ENCODE measurements around the gene ARNT2. TPM values are rescaled to one million over a fixed set of nuclear protein-coding genes. Genes with fewer than 3 reads are reported as not detected.

Gene ARNT2
- polyA plus RNA-seq, 3 donors from 2014 or later, result not detected

DNA sequence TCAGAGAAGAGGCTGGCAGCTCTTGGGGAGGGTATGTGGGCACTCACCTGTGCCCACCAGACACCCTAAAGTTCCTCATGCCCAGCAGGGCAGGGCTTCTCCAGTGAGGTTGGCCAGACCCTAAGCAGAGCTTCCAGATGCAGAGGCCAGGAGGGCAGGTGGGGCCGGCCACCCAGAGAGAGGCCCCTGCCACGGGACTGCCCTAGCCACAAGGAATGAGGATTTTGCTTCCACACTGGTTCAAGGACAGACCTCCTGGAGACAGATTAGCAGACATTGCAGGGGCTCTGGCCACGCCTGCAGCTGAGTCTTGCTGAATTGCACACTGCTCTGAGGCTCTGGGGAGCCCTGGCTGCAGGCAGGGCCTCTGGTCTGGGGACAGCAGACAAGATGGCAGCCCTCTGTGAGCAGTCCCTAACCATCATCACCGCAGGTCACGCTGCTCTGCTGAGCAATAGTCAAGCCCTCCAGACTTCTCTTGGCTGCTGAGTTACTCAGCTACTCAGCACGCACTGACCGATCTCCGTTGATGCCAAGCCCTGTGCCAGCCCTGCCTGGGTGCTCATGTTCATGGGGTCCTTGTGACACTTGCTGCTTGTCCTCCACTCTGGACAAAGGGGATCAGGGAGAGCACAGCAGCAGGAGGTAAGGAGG, 173.5 kb downstream of the ARNT2 start:
- H3K4me3 Mint-ChIP-seq, result no peak overlapping the region

DNA sequence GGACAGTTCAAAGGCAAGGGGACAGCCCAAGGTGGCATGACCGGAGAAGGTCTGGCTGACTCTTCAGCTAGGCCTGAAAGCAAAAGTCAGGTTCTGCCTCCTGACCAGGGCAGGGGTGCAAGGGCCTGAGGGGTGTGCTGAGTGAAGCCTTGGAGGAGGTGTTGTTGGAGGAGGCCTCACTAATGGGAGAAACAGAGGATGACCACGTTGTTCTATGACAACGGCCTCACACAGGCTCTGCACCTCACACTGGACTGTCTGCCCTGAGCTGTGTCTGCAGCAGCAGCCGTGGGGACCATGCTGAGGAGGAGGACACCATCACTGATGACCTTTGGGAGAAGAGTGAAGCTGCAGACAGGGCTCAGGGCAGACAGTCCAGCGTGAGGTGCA, 174.0 kb downstream of the ARNT2 start:
- Mint-ChIP-seq H3K27ac (no peak overlapping the region), H3K36me3 (no peaks in the 10 kb centered on the region), H3K27me3 (ENCODE audit: low read depth in 3 of 3) (peaks cover 0 to 7% (median 3%) of the 10 kb centered on the region in 3 donors), H3K4me3 (no peak overlapping the region), H3K9me3 (no peaks in the 10 kb centered on the region), H3K4me1 (no peaks in the 10 kb centered on the region)
- no peak for DNase-seq

More for the DNA sequence above, 173.5 kb downstream of the ARNT2 start:
- no peaks in the 10 kb centered on the region for H3K9me3 Mint-ChIP-seq
- no peaks in the 10 kb centered on the region for H3K4me1 Mint-ChIP-seq
- peaks cover 0 to 7% (median 3%) of the 10 kb centered on the region in 3 donors for H3K27me3 Mint-ChIP-seq (ENCODE audit: low read depth in 3 of 3)
- H3K36me3 Mint-ChIP-seq, result no peaks in the 10 kb centered on the region
- no peak for DNase-seq
- no peak overlapping the region for H3K27ac Mint-ChIP-seq

DNA sequence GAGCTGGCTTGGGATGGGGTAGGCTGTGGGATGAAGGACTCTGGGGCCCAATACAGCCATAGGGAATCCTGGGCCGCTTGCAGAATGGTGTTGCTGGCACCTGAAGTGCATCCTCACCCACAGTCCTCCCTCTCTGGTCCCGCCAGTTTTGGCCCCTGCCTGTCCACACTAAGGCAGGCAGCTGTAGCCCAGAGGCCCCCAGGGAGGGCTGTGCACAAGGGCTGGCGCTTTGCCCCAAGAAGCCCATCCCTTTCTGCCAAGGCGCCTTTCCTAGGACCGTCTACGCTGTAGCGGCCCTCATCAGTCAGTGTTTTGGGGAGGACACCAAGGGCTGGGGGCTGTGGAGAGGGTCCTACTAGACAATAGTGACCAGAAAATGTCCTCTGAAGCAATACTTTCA, 174.7 kb downstream of the ARNT2 start:
- no peaks in the 10 kb centered on the region for H3K4me1 Mint-ChIP-seq
- H3K27me3 Mint-ChIP-seq (ENCODE audit: low read depth in 3 of 3), result peaks cover 0 to 7% (median 3%) of the 10 kb centered on the region in 3 donors
- no peaks in the 10 kb centered on the region for H3K9me3 Mint-ChIP-seq
- H3K27ac Mint-ChIP-seq, result no peak overlapping the region
- no peaks in the 10 kb centered on the region for H3K36me3 Mint-ChIP-seq
- no peak for DNase-seq
- no peak overlapping the region for H3K4me3 Mint-ChIP-seq

DNA sequence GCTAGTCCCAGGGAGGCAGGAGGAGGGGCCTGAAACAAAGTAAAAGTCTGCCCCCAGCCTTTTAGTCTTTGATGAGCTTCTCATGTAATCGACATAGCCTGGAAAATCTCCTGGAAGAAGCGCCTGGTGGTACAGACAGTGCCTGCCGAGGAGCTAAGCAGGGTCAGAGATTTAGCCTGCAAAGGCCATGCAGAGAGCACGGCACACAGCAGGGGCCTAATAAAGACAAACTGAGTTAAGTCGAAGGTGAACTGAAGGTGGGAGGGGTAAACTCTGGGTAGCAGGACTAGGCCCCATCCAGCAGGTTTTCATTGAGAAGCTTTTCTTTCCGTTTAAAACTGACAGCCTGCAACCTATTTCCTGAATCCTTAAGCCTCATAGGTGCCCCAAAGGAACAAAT, 175.4 kb downstream of the ARNT2 start:
- no peaks in the 10 kb centered on the region for H3K4me1 Mint-ChIP-seq
- no peak overlapping the region for H3K4me3 Mint-ChIP-seq
- no peak for DNase-seq
- H3K9me3 Mint-ChIP-seq, result no peaks in the 10 kb centered on the region
- peaks cover 0 to 7% (median 3%) of the 10 kb centered on the region in 3 donors for H3K27me3 Mint-ChIP-seq (ENCODE audit: low read depth in 3 of 3)
- H3K36me3 Mint-ChIP-seq, result no peaks in the 10 kb centered on the region
- H3K27ac Mint-ChIP-seq, result no peak overlapping the region

DNA sequence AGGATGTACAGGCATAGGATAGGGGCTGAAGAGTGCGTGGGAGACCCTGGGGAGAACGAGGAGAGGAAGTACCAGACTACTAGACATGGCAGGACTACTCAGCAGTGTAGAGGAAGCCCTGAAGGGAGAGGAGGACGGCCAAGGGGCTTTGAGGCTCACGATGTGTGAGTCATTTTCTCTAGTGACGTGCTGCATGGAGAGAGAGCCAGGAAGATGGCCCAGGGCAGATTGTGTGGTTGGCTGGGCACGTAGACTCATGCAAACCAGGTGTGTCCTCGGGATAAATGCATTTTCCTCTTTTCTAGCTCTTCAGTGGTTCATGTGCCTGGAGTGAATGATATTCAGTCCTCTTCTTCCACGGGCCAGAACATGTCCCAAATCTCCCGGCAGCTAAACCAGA, 175.9 kb downstream of the ARNT2 start:
- Mint-ChIP-seq H3K9me3 (no peaks in the 10 kb centered on the region), H3K36me3 (no peaks in the 10 kb centered on the region), H3K4me1 (no peaks in the 10 kb centered on the region), H3K27me3 (ENCODE audit: low read depth in 3 of 3) (peaks cover 0 to 7% (median 3%) of the 10 kb centered on the region in 3 donors), H3K4me3 (no peak overlapping the region), H3K27ac (no peak overlapping the region)
- no peak for DNase-seq

DNA sequence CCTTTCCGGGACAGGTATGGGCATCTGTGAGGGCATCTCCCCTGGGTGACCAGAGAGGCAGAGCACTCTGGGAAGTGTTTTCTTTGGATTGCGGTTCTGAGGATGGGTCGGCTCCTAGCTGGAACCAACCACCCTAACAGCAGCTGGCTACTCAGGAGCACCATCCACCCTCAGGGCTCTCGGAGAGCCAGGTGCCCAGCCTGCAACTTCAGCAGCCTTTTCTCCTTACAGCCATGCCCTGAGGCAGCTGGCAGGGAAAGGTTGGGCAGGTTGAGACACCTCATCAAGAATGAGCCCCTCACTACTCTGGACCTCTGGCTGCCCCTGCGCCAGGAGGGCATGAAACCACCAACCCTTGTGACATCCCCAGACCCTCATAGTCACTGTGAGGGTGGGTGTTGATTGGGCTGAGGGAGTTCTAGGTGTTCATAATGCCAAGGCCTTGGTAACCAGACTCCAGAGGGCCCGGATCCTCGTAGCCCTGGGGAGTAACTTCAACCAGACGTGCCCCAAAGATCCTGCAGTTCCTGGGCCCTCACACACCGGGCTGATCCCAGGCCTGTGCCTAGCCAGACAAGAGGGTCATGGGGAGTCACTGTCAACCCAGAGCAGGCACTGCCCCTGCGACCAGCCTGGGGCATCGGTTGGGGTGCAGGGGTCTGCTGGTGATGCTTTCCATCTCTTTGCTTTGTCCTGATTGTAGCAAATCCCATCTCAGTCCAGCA, 176.5 kb downstream of the ARNT2 start:
- no peaks in the 10 kb centered on the region for H3K36me3 Mint-ChIP-seq
- no peaks in the 10 kb centered on the region for H3K4me1 Mint-ChIP-seq
- H3K9me3 Mint-ChIP-seq, result no peaks in the 10 kb centered on the region
- H3K27ac Mint-ChIP-seq, result no peak overlapping the region
- no peak overlapping the region for H3K4me3 Mint-ChIP-seq
- DNase-seq, result no peak
- peaks cover 0 to 7% (median 3%) of the 10 kb centered on the region in 3 donors for H3K27me3 Mint-ChIP-seq (ENCODE audit: low read depth in 3 of 3)

DNA sequence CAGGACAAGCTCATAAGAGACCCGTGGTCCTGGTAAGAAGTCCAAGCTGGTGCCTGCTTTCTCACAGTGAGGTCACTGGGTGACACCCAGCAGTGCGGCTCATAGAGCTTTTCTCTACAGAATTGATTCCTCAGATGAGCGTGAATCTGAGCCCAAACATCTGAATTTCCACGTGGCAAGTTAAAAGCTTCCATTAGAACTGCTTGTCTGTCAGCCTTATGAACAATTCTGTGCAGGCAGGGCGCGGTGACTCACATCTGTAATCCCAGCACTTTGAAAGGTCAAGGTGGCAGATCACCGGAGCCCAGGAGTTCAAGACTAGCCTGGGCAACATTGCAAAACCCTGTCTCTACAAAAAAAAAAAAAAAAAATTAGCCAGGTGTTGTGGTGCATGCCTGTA, 177.8 kb downstream of the ARNT2 start:
- Mint-ChIP-seq H3K4me3 (no peak overlapping the region), H3K4me1 (no peaks in the 10 kb centered on the region), H3K36me3 (no peaks in the 10 kb centered on the region), H3K27me3 (ENCODE audit: low read depth in 3 of 3) (peaks cover 0 to 3% (median 2%) of the 10 kb centered on the region in 3 donors), H3K27ac (no peak overlapping the region), H3K9me3 (no peaks in the 10 kb centered on the region)
- no peak for DNase-seq

DNA sequence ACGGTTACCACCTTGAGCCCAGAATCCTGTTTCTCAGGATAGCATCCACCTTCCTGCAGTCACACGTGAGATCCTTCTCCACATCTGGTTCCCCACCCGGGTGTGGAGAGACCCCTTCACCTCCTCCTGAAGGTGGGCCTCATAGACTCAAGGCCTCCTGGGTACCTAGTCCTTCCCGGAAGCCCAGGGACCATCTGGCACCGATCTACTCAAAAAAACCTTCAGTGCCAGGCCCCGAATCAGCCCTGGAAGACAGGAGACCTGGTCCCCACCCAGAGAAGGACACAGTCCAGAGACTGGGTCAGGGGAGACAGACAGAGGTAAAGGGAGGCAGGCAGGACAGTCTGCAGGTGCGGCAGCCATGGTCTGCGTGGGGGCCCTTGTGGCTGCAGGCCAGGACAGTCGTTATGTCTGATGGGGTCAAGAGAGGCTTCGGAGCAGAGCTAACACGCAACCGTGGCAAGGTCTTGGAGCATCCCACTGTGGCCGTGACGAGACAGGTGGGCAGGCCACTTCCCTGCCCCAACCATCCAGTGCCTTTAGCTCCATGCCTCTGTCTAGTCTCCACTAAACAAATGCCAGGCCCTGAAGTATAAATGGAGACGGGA, 178.7 kb downstream of the ARNT2 start:
- Mint-ChIP-seq H3K9me3 (no peaks in the 10 kb centered on the region), H3K4me1 (no peaks in the 10 kb centered on the region), H3K4me3 (no peak overlapping the region), H3K36me3 (no peaks in the 10 kb centered on the region), H3K27ac (no peak overlapping the region), H3K27me3 (ENCODE audit: low read depth in 3 of 3) (peaks cover 0 to 2% (median under 1%) of the 10 kb centered on the region in 3 donors)
- no peak for DNase-seq

DNA sequence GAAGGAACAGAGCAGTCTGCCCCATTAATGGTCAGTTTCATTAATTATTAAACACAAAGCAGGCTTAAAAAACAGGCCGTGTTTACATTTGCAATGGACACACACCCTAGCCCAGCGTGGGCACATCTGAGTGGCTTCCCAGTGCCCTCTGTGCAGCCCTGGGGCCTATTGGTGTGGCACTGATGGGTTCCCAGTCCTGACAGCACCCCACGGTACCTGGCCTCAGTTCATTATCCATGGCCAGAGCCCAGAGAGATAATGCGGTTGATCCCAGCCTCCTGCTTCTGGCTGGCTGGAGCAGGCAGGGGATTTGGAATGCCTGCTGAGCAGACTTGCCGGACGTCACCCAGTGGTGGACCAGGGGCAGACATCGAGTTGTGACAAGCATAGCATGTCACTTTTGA, 180.4 kb downstream of the ARNT2 start:
- Mint-ChIP-seq H3K36me3 (no peaks in the 10 kb centered on the region), H3K9me3 (no peaks in the 10 kb centered on the region), H3K4me1 (no peaks in the 10 kb centered on the region), H3K27me3 (ENCODE audit: low read depth in 3 of 3) (peaks cover 0 to 3% (median 0%) of the 10 kb centered on the region in 3 donors), H3K4me3 (no peak overlapping the region), H3K27ac (no peak overlapping the region)
- DNase-seq, result no peak

DNA sequence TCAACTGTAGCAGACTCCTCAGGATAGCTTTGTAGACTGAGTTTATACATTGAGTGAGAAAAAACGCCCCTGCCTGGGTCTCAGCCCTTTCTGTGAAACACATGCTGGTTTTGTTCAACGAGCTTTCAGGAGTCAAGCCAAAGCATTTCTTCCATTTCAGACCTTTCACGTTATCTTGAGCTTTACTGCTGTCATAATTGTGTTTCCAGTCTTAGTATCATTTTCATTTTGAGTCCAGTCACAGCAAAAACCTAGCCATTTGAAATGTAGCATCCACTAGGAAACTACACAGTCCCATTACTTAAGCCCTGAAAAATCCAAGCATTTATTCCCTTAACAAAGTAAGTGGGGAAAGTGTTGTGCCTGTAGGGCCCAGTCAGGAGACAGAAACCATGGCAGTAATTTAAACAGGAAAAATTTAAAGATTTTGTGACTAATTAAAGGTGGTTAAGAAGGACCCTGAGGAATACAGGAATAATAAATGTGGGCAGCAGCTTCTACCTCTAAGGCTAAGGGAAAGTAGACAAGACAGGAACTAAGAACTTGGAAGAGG, 180.9 kb downstream of the ARNT2 start:
- H3K4me3 Mint-ChIP-seq, result no peak overlapping the region
- no peaks in the 10 kb centered on the region for H3K36me3 Mint-ChIP-seq
- H3K9me3 Mint-ChIP-seq, result no peaks in the 10 kb centered on the region
- no peaks in the 10 kb centered on the region for H3K4me1 Mint-ChIP-seq
- peaks cover 0 to 3% (median 0%) of the 10 kb centered on the region in 3 donors for H3K27me3 Mint-ChIP-seq (ENCODE audit: low read depth in 3 of 3)
- H3K27ac Mint-ChIP-seq, result no peak overlapping the region
- DNase-seq, result no peak

DNA sequence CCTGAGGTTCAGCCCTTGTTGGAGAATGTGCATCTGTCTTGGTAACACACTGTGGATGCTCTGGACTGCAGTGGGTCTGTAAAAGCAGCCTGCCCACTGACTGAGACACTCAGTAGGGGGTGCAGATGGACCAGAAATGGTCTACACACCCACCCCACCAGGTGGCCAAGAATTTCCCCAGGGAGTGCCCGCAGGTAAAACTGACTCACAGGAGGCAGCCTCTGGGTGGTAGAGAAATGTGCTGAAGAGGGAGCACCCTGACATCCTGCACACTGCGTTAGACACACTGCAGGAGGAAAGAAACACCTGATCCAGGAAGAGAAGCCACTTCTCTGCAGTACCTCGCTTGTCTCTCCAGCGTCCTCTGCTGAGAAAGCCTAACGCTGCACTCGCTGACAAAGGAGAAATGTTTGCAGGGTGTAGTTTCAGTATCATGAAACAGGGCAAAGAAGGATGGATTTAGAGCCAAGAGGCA, 181.4 kb downstream of the ARNT2 start:
- no peaks in the 10 kb centered on the region for H3K9me3 Mint-ChIP-seq
- no peaks in the 10 kb centered on the region for H3K36me3 Mint-ChIP-seq
- no peak overlapping the region for H3K4me3 Mint-ChIP-seq
- DNase-seq, result no peak
- H3K27ac Mint-ChIP-seq, result no peak overlapping the region
- no peaks in the 10 kb centered on the region for H3K4me1 Mint-ChIP-seq
- peaks cover 0 to 2% (median 0%) of the 10 kb centered on the region in 3 donors for H3K27me3 Mint-ChIP-seq (ENCODE audit: low read depth in 3 of 3)

DNA sequence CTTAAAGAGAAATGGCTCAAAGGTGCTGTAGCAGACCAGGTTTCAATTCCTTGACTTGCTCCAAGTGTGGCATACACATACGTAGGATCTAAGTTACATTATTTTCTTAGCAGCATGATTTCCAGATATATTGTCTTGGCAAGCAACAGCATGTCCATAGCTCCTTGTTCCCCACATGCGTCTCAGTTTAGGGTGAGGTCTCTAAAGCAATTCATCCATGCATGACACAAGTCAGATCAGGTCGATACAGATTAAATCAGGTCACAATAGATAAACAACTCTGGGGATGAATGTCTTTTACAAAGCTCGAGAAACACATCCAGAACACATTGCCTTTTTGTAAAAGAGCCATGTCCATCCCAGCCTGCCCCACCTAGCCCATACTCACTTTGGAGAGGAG, 182.0 kb downstream of the ARNT2 start:
- no peak overlapping the region for H3K27ac Mint-ChIP-seq
- peaks cover 0 to 2% (median 0%) of the 10 kb centered on the region in 3 donors for H3K27me3 Mint-ChIP-seq (ENCODE audit: low read depth in 3 of 3)
- no peaks in the 10 kb centered on the region for H3K9me3 Mint-ChIP-seq
- no peak for DNase-seq
- H3K4me1 Mint-ChIP-seq, result no peaks in the 10 kb centered on the region
- no peak overlapping the region for H3K4me3 Mint-ChIP-seq
- no peaks in the 10 kb centered on the region for H3K36me3 Mint-ChIP-seq

DNA sequence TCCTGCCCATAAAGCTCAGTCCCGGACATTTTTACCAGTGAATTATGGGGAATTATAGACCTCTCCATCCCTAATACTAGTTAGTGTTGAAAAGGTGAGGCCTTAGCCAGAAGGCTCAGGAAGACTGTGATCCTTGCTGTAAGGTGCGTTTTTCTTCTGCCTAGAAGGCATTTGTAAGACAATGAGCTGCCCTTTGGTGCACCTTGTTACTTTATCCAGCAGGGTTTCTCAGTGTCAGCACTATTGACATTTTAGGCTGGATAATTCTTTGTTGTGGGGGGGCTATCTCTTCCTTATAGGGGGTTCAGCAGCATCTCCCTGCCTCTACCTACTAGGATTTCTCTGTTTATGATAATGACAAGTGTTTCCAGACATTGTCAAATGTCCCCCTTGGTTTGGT, 182.8 kb downstream of the ARNT2 start:
- Mint-ChIP-seq H3K27me3 (ENCODE audit: low read depth in 3 of 3) (peaks cover 0 to 3% (median 1%) of the 10 kb centered on the region in 3 donors), H3K27ac (no peak overlapping the region), H3K36me3 (no peaks in the 10 kb centered on the region), H3K4me3 (no peak overlapping the region), H3K9me3 (no peaks in the 10 kb centered on the region), H3K4me1 (no peaks in the 10 kb centered on the region)
- DNase-seq, result no peak

DNA sequence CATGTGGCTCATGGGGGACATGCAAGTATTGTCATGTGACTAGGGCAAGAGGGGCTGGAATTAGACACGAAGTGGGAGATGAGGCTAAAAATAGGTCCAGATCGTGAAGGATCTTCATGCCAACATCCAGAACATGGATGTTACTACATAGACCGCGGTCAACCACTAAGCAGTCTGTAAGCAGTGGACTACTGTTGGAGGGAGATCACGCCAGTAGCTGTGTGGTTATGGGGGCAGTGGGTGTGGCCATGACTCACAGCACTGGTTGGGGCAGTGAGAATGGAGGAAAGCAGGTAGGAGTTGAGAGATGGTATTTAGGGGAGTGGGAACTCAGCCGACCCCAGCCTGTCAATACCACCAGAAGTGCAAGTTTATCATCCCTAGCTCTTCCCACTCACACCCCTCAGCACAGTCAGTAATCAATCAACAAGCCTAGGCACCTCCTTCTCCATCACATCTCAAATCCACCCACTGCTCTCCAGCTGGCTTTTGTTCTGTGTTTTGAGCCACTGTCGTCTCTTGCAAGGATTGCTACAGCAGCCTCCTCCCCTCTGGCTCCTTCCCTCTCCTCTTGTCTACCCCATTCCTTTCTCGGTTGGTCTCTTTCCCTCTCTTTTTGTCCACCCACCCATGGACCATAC, 183.8 kb downstream of the ARNT2 start:
- peaks cover 0 to 3% (median 3%) of the 10 kb centered on the region in 3 donors for H3K27me3 Mint-ChIP-seq (ENCODE audit: low read depth in 3 of 3)
- no peaks in the 10 kb centered on the region for H3K9me3 Mint-ChIP-seq
- no peaks in the 10 kb centered on the region for H3K36me3 Mint-ChIP-seq
- no peak overlapping the region for H3K27ac Mint-ChIP-seq
- no peaks in the 10 kb centered on the region for H3K4me1 Mint-ChIP-seq
- H3K4me3 Mint-ChIP-seq, result no peak overlapping the region
- no peak for DNase-seq

Data from immature natural killer cell (primary cell).